PC-9 (cell line): ENCODE data around the gene AHCTF1.

Experiments
- CTCF ChIP-seq: fragments of 200-600 bp; sonication (generic); conservative IDR thresholded peaks from 2 replicates; pipeline ENCODE4 v1.6.1; 2017; ENCODE audit warnings: mixed run types, antibody characterized with exemption, mild to moderate bottlenecking, moderate library complexity
- EZH2 ChIP-seq: fragments of 200-600 bp; sonication (generic); IDR thresholded peaks from 2 replicates; pipeline ENCODE4 v1.8.0; 2017; ENCODE audit warnings: antibody characterized with exemption, low read depth

GRCh38 chr1:246933893-246934292, 2.1 kb upstream of the AHCTF1 start:
- no peak for TF ChIP-seq CTCF
- TF ChIP-seq EZH2: no peak
